ENCODE data around the gene MORN1.

GRCh38 chr1:2354511-2355372 is 36.6 kb downstream of the MORN1 start:
- TF ChIP-seq CTCF (IDR thresholded peaks at IDR 0.05; ENCODE audit: low read depth, low read length) (no peak), EZH2phosphoT487 (IDR thresholded peaks at IDR 0.05; ENCODE audit: low read depth) (no peak)

All from OCI-LY3 (cell line).